ENCODE results near the gene GAPDH. TPM values are rescaled to one million over a fixed set of nuclear protein-coding genes. Genes with fewer than 3 reads are reported as not detected.
A peak's percentile ranks its signal among the peaks of the same experiment; 100 is the strongest.
"Not testable (repeated sequence)": the region's sequence is repeated elsewhere in the genome, so short reads cannot be mapped to it uniquely, and the experiment has no call there.

The GAPDH gene
- total RNA-seq, 1 donor from 2014 or later: 4,805 TPM

- Mint-ChIP-seq H3K4me1 (ENCODE audit: low read depth) (peaks cover 22% of the 10 kb centered on the region), H3K9me3 (no peaks in the 10 kb centered on the region), H3K27ac (peak overlapping the region; percentile 96), H3K4me3 (ENCODE audit: low read depth) (peak overlapping the region; percentile 94), H3K36me3 (ENCODE audit: low read depth) (peaks cover 88% of the 10 kb centered on the region), H3K27me3 (ENCODE audit: low read depth) (no peaks in the 10 kb centered on the region)
- intact Hi-C loops (cut with micrococcal nuclease): loop anchor here (1.0 to 5.0 kb wide), 4 partner anchors 74 to 419 kb away; partner anchors contain the start of genes CHD4 and PTPN6
- DNase-seq (ENCODE audit: low spot score): peak; percentile 38
Measured at GRCh38 chr12:6532927-6533652, 1.2 kb upstream of the GAPDH start.

DNA sequence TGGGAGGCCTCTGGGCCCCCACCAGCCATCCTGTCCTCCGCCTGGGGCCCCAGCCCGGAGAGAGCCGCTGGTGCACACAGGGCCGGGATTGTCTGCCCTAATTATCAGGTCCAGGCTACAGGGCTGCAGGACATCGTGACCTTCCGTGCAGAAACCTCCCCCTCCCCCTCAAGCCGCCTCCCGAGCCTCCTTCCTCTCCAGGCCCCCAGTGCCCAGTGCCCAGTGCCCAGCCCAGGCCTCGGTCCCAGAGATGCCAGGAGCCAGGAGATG, 729 bp upstream of the GAPDH start:
- peaks cover 88% of the 10 kb centered on the region for H3K36me3 Mint-ChIP-seq (ENCODE audit: low read depth)
- peaks cover 24% of the 10 kb centered on the region for H3K4me1 Mint-ChIP-seq (ENCODE audit: low read depth)
- H3K27me3 Mint-ChIP-seq (ENCODE audit: low read depth): no peaks in the 10 kb centered on the region
- H3K27ac Mint-ChIP-seq: peak overlapping the region; percentile 96
- H3K4me3 Mint-ChIP-seq (ENCODE audit: low read depth): peak overlapping the region; percentile 94
- intact Hi-C loops (cut with micrococcal nuclease): loop anchor here (2.0 to 5.0 kb wide), 3 partner anchors 73 to 419 kb away; partner anchors contain the start of genes CHD4 and PTPN6
- H3K9me3 Mint-ChIP-seq: no peaks in the 10 kb centered on the region
- DNase-seq (ENCODE audit: low spot score): no peak

- H3K4me1 Mint-ChIP-seq (ENCODE audit: low read depth): peaks cover 31% of the 10 kb centered on the region
- no peaks in the 10 kb centered on the region for H3K27me3 Mint-ChIP-seq (ENCODE audit: low read depth)
Measured at GRCh38 chr12:6534695-6534944, 303 bp downstream of the GAPDH start.

GRCh38 chr12:6534945-6535696, 804 bp downstream of the GAPDH start:
- peak overlapping the region; percentile 99 for H3K27ac Mint-ChIP-seq
- H3K4me1 Mint-ChIP-seq (ENCODE audit: low read depth): peaks cover 36% of the 10 kb centered on the region
- peaks cover 88% of the 10 kb centered on the region for H3K36me3 Mint-ChIP-seq (ENCODE audit: low read depth)
- H3K27me3 Mint-ChIP-seq (ENCODE audit: low read depth): no peaks in the 10 kb centered on the region
- no peaks in the 10 kb centered on the region for H3K9me3 Mint-ChIP-seq
- peak overlapping the region; percentile 94 for H3K4me3 Mint-ChIP-seq (ENCODE audit: low read depth)
- intact Hi-C loops (cut with micrococcal nuclease): loop anchor here (1.0 to 5.0 kb wide), 6 partner anchors 22 to 417 kb away; partner anchors contain the start of genes IFFO1, NCAPD2, PTPN6 and VAMP1
- peak; percentile 79 for DNase-seq (ENCODE audit: low spot score)

More at GRCh38 chr12:6534695-6534944, 303 bp downstream of the GAPDH start:
- no peaks in the 10 kb centered on the region for H3K9me3 Mint-ChIP-seq
- intact Hi-C loops (cut with micrococcal nuclease): loop anchor here (1.0 to 5.0 kb wide), 6 partner anchors 22 to 418 kb away; partner anchors contain the start of genes IFFO1, NCAPD2, PTPN6 and VAMP1
- DNase-seq (ENCODE audit: low spot score): no peak
- peak overlapping the region; percentile 94 for H3K4me3 Mint-ChIP-seq (ENCODE audit: low read depth)
- H3K27ac Mint-ChIP-seq: peak overlapping the region; percentile 99
- H3K36me3 Mint-ChIP-seq (ENCODE audit: low read depth): peaks cover 88% of the 10 kb centered on the region

DNA sequence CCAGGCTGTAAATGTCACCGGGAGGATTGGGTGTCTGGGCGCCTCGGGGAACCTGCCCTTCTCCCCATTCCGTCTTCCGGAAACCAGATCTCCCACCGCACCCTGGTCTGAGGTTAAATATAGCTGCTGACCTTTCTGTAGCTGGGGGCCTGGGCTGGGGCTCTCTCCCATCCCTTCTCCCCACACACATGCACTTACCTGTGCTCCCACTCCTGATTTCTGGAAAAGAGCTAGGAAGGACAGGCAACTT, 1.3 kb downstream of the GAPDH start:
- H3K9me3 Mint-ChIP-seq: no peaks in the 10 kb centered on the region
- no peak for DNase-seq (ENCODE audit: low spot score)
- H3K4me1 Mint-ChIP-seq (ENCODE audit: low read depth): peaks cover 41% of the 10 kb centered on the region
- H3K36me3 Mint-ChIP-seq (ENCODE audit: low read depth): peaks cover 88% of the 10 kb centered on the region
- peak overlapping the region; percentile 94 for H3K4me3 Mint-ChIP-seq (ENCODE audit: low read depth)
- intact Hi-C loops (cut with micrococcal nuclease): loop anchor here (2.0 kb wide), 1 partner anchor 21 kb away; the partner anchor contains the start of gene IFFO1
- no peaks in the 10 kb centered on the region for H3K27me3 Mint-ChIP-seq (ENCODE audit: low read depth)
- peak overlapping the region; percentile 99 for H3K27ac Mint-ChIP-seq

GRCh38 chr12:6535960-6536847, 1.9 kb downstream of the GAPDH start:
- peak overlapping the region; percentile 99 for H3K27ac Mint-ChIP-seq
- peaks cover 82% of the 10 kb centered on the region for H3K36me3 Mint-ChIP-seq (ENCODE audit: low read depth)
- intact Hi-C loops (cut with micrococcal nuclease): loop anchor here (2.0 kb wide), 1 partner anchor 21 kb away; the partner anchor contains the start of gene IFFO1
- no peaks in the 10 kb centered on the region for H3K27me3 Mint-ChIP-seq (ENCODE audit: low read depth)
- H3K9me3 Mint-ChIP-seq: no peaks in the 10 kb centered on the region
- H3K4me1 Mint-ChIP-seq (ENCODE audit: low read depth): peaks cover 44% of the 10 kb centered on the region
- DNase-seq (ENCODE audit: low spot score): no peak
- H3K4me3 Mint-ChIP-seq (ENCODE audit: low read depth): peak overlapping the region; percentile 94

DNA sequence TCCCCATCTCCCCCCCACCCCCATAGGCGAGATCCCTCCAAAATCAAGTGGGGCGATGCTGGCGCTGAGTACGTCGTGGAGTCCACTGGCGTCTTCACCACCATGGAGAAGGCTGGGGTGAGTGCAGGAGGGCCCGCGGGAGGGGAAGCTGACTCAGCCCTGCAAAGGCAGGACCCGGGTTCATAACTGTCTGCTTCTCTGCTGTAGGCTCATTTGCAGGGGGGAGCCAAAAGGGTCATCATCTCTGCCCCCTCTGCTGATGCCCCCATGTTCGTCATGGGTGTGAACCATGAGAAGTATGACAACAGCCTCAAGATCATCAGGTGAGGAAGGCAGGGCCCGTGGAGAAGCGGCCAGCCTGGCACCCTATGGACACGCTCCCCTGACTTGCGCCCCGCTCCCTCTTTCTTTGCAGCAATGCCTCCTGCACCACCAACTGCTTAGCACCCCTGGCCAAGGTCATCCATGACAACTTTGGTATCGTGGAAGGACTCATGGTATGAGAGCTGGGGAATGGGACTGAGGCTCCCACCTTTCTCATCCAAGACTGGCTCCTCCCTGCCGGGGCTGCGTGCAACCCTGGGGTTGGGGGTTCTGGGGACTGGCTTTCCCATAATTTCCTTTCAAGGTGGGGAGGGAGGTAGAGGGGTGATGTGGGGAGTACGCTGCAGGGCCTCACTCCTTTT, 2.7 kb downstream of the GAPDH start:
- intact Hi-C loops (cut with micrococcal nuclease): no loop called here
- H3K36me3 Mint-ChIP-seq (ENCODE audit: low read depth): peaks cover 76% of the 10 kb centered on the region
- H3K9me3 Mint-ChIP-seq: no peaks in the 10 kb centered on the region
- H3K4me3 Mint-ChIP-seq (ENCODE audit: low read depth): peak overlapping the region; percentile 94
- H3K27me3 Mint-ChIP-seq (ENCODE audit: low read depth): no peaks in the 10 kb centered on the region
- no peak for DNase-seq (ENCODE audit: low spot score)
- H3K4me1 Mint-ChIP-seq (ENCODE audit: low read depth): peaks cover 49% of the 10 kb centered on the region
- H3K27ac Mint-ChIP-seq: peak overlapping the region; percentile 99

- DNase-seq (ENCODE audit: low spot score): peak; percentile 74
- peak overlapping the region; percentile 94 for H3K4me3 Mint-ChIP-seq (ENCODE audit: low read depth)
- H3K4me1 Mint-ChIP-seq (ENCODE audit: low read depth): peaks cover 49% of the 10 kb centered on the region
- H3K36me3 Mint-ChIP-seq (ENCODE audit: low read depth): peaks cover 76% of the 10 kb centered on the region
- H3K27me3 Mint-ChIP-seq (ENCODE audit: low read depth); H3K9me3 Mint-ChIP-seq; intact Hi-C loops (cut with micrococcal nuclease): not testable (repeated sequence)
- H3K27ac Mint-ChIP-seq: peak overlapping the region; percentile 73
Measured at GRCh38 chr12:6537580-6538419, 3.5 kb downstream of the GAPDH start.

DNA sequence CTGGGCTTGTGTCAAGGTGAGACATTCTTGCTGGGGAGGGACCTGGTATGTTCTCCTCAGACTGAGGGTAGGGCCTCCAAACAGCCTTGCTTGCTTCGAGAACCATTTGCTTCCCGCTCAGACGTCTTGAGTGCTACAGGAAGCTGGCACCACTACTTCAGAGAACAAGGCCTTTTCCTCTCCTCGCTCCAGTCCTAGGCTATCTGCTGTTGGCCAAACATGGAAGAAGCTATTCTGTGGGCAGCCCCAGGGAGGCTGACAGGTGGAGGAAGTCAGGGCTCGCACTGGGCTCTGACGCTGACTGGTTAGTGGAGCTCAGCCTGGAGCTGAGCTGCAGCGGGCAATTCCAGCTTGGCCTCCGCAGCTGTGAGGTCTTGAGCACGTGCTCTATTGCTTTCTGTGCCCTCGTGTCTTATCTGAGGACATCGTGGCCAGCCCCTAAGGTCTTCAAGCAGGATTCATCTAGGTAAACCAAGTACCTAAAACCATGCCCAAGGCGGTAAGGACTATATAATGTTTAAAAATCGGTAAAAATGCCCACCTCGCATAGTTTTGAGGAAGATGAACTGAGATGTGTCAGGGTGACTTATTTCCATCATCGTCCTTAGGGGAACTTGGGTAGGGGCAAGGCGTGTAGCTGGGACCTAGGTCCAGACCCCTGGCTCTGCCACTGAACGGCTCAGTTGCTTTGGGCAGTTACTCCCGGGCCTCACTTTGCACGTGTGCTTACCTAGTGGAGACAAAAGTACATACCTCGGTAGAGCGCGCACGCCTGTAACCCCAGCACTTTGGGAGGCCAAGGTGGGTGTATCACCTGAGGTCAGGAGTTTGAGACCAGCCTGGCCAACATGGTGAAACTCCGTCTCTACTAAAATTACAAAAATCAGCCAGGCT, 4.3 kb downstream of the GAPDH start:
- Mint-ChIP-seq H3K27me3 (ENCODE audit: low read depth) (no peaks in the 10 kb centered on the region), H3K36me3 (ENCODE audit: low read depth) (peaks cover 78% of the 10 kb centered on the region), H3K4me1 (ENCODE audit: low read depth) (peaks cover 49% of the 10 kb centered on the region), H3K9me3 (no peaks in the 10 kb centered on the region), H3K4me3 (ENCODE audit: low read depth) (peak overlapping the region; percentile 47), H3K27ac (peak overlapping the region; percentile 73)
- DNase-seq (ENCODE audit: low spot score): no peak
- intact Hi-C loops (cut with micrococcal nuclease): no loop called here

DNA sequence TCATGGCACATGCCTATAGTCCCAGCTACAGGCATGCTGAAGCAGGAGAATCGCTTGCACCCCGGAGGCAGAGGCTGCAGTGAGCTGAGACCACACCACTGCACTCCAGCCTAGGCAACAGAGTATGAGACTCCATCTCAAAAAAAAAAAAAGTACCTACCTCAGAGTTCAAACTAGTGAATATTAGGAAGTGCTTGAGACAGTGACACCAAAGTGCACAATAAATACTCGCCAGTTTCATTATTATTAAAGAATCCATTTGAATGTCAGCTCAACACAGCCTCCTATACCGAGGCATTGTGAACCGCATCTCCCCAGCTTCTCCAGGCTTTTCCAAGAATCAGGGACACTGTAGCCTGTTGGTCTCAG, 5.0 kb downstream of the GAPDH start:
- DNase-seq (ENCODE audit: low spot score): no peak
- peaks cover 74% of the 10 kb centered on the region for H3K36me3 Mint-ChIP-seq (ENCODE audit: low read depth)
- no peak overlapping the region for H3K4me3 Mint-ChIP-seq (ENCODE audit: low read depth)
- H3K27me3 Mint-ChIP-seq (ENCODE audit: low read depth): no peaks in the 10 kb centered on the region
- intact Hi-C loops (cut with micrococcal nuclease): no loop called here
- H3K9me3 Mint-ChIP-seq: no peaks in the 10 kb centered on the region
- H3K4me1 Mint-ChIP-seq (ENCODE audit: low read depth): peaks cover 49% of the 10 kb centered on the region
- peak overlapping the region; percentile 73 for H3K27ac Mint-ChIP-seq

GRCh38 chr12:6539707-6540134, 5.4 kb downstream of the GAPDH start:
- peak overlapping the region; percentile 67 for H3K4me3 Mint-ChIP-seq (ENCODE audit: low read depth)
- peak overlapping the region; percentile 73 for H3K27ac Mint-ChIP-seq
- no peak for DNase-seq (ENCODE audit: low spot score)
- no peaks in the 10 kb centered on the region for H3K27me3 Mint-ChIP-seq (ENCODE audit: low read depth)
- H3K9me3 Mint-ChIP-seq: no peaks in the 10 kb centered on the region
- peaks cover 73% of the 10 kb centered on the region for H3K36me3 Mint-ChIP-seq (ENCODE audit: low read depth)
- H3K4me1 Mint-ChIP-seq (ENCODE audit: low read depth): peaks cover 49% of the 10 kb centered on the region
- intact Hi-C loops (cut with micrococcal nuclease): no loop called here
